Esophagus squamous epithelium (tissue), 4 donors: ENCODE data around the gene TMEM95.

Experiments
- CTCF ChIP-seq, 6 experiments: fragments of 450-650 bp in 4 of 6; fragments of 200-600 bp in 2 of 6; sonication (generic) in 2 of 6; IDR thresholded peaks; one replicate each; pipeline ENCODE4 v1.5.1; 2016 to 2019; ENCODE audit warnings: antibody characterized with exemption in 6 of 6, mild to moderate bottlenecking in 4 of 6, moderate library complexity in 4 of 6
- POLR2A ChIP-seq, 4 donors: fragments of 450-650 bp; IDR thresholded peaks; one replicate each; pipeline ENCODE4 v1.6.1; 2017; ENCODE audit warnings: antibody characterized with exemption in 4 of 4, mild to moderate bottlenecking in 4 of 4, moderate library complexity in 3 of 4

- no peak for TF ChIP-seq CTCF (IDR thresholded peaks at IDR 0.05)
- TF ChIP-seq POLR2A (IDR thresholded peaks at IDR 0.05): no peak
Observed at GRCh38 chr17:7389924-7390910, 35.3 kb downstream of the TMEM95 start.
